ENCODE data around the gene SLC10A7. TPM values are rescaled to one million over a fixed set of nuclear protein-coding genes. Genes with fewer than 3 reads are reported as not detected.

The SLC10A7 gene
- total and polyA plus RNA-seq, 10 of the 15 experiments (the other 5 are each of a cell fraction or from before 2014, with no cell fraction given) = 4.6 to 23.7 (median 15.6) TPM

DNA sequence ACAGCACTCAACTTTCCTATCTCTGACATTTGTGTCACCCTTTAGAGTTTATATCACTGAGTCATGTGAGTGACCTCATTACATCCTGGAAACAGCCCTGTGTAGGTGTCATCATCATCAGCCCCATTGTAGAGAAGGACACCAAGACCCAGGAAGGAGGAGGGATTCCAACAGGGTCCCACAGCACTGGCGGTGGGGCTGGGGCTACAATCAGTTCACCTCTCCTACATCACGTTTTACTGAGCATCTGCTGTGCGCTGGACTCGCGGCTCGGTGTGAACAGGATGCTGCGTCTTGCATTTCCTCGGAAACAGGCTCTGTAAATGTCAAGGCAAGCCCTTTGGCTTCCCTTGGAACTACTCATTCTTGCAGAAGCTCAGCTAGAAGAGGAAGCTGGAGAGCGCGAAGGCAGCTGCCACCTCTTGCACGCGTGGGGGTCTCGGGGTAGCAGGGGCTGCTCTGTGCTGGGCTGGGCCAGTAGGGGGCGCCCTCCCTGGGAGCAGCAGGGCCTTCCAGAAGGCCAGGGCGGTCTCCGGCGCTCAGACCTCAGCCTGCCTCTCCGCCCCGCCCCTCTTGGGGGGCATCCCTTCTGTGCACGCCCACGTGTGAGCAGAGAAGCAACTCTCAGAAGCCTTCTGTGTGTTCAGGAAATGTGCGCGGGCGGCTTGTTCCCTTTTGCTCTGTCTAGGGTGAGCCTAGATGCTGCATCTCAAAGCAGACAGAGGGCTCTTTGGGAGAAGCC, 278.4 kb downstream of the SLC10A7 start (continued):
- TF ChIP-seq, protein P1, sequence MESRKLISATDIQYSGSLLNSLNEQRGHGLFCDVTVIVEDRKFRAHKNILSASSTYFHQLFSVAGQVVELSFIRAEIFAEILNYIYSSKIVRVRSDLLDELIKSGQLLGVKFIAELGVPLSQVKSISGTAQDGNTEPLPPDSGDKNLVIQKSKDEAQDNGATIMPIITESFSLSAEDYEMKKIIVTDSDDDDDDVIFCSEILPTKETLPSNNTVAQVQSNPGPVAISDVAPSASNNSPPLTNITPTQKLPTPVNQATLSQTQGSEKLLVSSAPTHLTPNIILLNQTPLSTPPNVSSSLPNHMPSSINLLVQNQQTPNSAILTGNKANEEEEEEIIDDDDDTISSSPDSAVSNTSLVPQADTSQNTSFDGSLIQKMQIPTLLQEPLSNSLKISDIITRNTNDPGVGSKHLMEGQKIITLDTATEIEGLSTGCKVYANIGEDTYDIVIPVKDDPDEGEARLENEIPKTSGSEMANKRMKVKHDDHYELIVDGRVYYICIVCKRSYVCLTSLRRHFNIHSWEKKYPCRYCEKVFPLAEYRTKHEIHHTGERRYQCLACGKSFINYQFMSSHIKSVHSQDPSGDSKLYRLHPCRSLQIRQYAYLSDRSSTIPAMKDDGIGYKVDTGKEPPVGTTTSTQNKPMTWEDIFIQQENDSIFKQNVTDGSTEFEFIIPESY (IDR thresholded peaks at IDR 0.05) = peak; percentile 94
- TF ChIP-seq, protein P2, sequence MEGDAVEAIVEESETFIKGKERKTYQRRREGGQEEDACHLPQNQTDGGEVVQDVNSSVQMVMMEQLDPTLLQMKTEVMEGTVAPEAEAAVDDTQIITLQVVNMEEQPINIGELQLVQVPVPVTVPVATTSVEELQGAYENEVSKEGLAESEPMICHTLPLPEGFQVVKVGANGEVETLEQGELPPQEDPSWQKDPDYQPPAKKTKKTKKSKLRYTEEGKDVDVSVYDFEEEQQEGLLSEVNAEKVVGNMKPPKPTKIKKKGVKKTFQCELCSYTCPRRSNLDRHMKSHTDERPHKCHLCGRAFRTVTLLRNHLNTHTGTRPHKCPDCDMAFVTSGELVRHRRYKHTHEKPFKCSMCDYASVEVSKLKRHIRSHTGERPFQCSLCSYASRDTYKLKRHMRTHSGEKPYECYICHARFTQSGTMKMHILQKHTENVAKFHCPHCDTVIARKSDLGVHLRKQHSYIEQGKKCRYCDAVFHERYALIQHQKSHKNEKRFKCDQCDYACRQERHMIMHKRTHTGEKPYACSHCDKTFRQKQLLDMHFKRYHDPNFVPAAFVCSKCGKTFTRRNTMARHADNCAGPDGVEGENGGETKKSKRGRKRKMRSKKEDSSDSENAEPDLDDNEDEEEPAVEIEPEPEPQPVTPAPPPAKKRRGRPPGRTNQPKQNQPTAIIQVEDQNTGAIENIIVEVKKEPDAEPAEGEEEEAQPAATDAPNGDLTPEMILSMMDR (IDR thresholded peaks at IDR 0.05 in 2 of 3, conservative IDR thresholded peaks at IDR 0.05 in 1 of 3; ENCODE audit: control insufficient read depth in 2 of 3, extremely low read depth in 1 of 3, insufficient read depth in 1 of 3, low read depth in 3 of 3, low read length in 3 of 3) = peak; percentile 58 to 77 (median 73)
- peak; percentile 65; the same call in 1 of the 2 replicates for TF ChIP-seq GATAD2B (conservative IDR thresholded peaks at IDR 0.05; ENCODE audit: low read depth)

DNA sequence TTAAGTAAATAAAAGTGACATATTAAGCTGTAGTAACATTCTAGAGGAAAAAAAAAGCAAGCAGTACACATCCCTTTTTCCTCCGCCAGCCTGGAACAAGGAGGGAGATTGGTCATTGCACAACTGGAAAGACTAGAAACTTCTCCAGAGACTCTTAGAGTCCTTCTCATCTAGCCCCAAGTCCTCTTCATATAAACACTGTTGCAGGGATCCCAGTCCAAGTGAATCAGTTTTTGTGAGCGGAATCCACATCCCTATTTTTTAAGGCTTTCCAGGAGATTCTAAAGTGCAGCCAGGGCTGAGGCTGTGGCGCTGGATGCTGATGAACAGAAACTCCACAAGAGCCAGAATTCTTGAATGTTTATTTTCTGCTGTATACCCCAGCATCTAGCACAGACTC, 283.6 kb downstream of the SLC10A7 start:
- WGBS (ENCODE audit: insufficient coverage, insufficient replicate concordance, low lambda C conversion rate, missing lambda C conversion rate) = 84% methylated on average over 3 of the region's 3 CpGs
- no peak overlapping the region for H3K27ac ChIP-seq (ENCODE audit: control insufficient read depth, insufficient read depth)
- ATAC-seq (no peak), FAIRE-seq (no peak), DNase-seq (ENCODE audit: low read depth, low spot score) (no peak)
- H3K4me1 ChIP-seq (ENCODE audit: control insufficient read depth, insufficient read depth, low read length) = peaks cover 14% of the 10 kb centered on the region
- no peak overlapping the region for H3K9ac ChIP-seq (ENCODE audit: control insufficient read depth, insufficient read depth, low read length)
- no peak overlapping the region for H2AFZ ChIP-seq (ENCODE audit: control insufficient read depth, low read depth, low read length)
- H3K4me3 ChIP-seq = no peak overlapping the region
- no peaks in the 10 kb centered on the region for H4K20me1 ChIP-seq (ENCODE audit: control insufficient read depth, insufficient read depth)
- H3K79me2 ChIP-seq (ENCODE audit: control insufficient read depth, insufficient read depth, low read length) = no peaks in the 10 kb centered on the region
- no peaks in the 10 kb centered on the region for H3K36me3 ChIP-seq (ENCODE audit: control insufficient read depth in 2 of 2, insufficient read depth in 2 of 2, low read length in 1 of 2)
- in situ Hi-C loops (cut with MboI) (loop anchor here (5.0 kb wide), 1 partner anchor 674 kb away; no protein-coding TSS in a partner anchor), intact Hi-C loops (cut with micrococcal nuclease; ENCODE audit: unreplicated experiment) (no loop called here)
- H3K9me3 ChIP-seq (replicated peaks; ENCODE audit: control insufficient read depth, insufficient read depth, low read length) = no peaks in the 10 kb centered on the region
- BruUV-seq (replicated peaks) = no TSS peak
- no peak overlapping the region for H3K4me2 ChIP-seq (ENCODE audit: control insufficient read depth, insufficient read depth)
- ChIA-PET SMC1A (ENCODE audit: uncharacterized antibody, unreplicated experiment) (no interaction called here), CTCF (interaction anchor here (1.0 to 1.8 kb wide), 2 partner anchors 143 to 859 kb away, joined by 3 to 7 read pairs; no protein-coding TSS in a partner anchor), RAD21 (ENCODE audit: unreplicated experiment) (no interaction called here), POLR2A (interaction anchor here (0.7 kb wide), 1 partner anchor 38 kb away, joined by 3 read pairs; no protein-coding TSS in a partner anchor)
- H3K27me3 ChIP-seq (replicated peaks in 1 of 2; ENCODE audit: control insufficient read depth in 2 of 2, insufficient read depth in 2 of 2, low read length in 1 of 2) = no peaks in the 10 kb centered on the region
- TF ChIP-seq HDAC6 (IDR thresholded peaks at IDR 0.05; ENCODE audit: unreplicated experiment) (no peak), SREBF1 (IDR thresholded peaks at IDR 0.05; ENCODE audit: low read length) (no peak), ZNF384 (IDR thresholded peaks at IDR 0.05; ENCODE audit: borderline replicate concordance, low read depth, low read length) (no peak), SMAD1 (IDR thresholded peaks at IDR 0.05; ENCODE audit: low read depth, partially characterized antibody) (no peak), YY1 (IDR thresholded peaks at IDR 0.05; ENCODE audit: low read depth, low read length) (no peak), MEF2A (IDR thresholded peaks at IDR 0.05; ENCODE audit: insufficient read depth, low read depth, low read length) (no peak), MTA2 (IDR thresholded peaks at IDR 0.05; ENCODE audit: low read depth) (no peak)
- TF ChIP-seq, protein P3, sequence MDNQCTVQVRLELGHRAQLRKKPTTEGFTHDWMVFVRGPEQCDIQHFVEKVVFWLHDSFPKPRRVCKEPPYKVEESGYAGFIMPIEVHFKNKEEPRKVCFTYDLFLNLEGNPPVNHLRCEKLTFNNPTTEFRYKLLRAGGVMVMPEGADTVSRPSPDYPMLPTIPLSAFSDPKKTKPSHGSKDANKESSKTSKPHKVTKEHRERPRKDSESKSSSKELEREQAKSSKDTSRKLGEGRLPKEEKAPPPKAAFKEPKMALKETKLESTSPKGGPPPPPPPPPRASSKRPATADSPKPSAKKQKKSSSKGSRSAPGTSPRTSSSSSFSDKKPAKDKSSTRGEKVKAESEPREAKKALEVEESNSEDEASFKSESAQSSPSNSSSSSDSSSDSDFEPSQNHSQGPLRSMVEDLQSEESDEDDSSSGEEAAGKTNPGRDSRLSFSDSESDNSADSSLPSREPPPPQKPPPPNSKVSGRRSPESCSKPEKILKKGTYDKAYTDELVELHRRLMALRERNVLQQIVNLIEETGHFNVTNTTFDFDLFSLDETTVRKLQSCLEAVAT (IDR thresholded peaks at IDR 0.05) = no peak
- TF ChIP-seq, protein P4, sequence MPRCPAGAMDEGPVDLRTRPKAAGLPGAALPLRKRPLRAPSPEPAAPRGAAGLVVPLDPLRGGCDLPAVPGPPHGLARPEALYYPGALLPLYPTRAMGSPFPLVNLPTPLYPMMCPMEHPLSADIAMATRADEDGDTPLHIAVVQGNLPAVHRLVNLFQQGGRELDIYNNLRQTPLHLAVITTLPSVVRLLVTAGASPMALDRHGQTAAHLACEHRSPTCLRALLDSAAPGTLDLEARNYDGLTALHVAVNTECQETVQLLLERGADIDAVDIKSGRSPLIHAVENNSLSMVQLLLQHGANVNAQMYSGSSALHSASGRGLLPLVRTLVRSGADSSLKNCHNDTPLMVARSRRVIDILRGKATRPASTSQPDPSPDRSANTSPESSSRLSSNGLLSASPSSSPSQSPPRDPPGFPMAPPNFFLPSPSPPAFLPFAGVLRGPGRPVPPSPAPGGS (IDR thresholded peaks at IDR 0.05; ENCODE audit: borderline replicate concordance, insufficient read depth, low read depth, low read length, poor library complexity, severe bottlenecking) = no peak
- TF ChIP-seq, protein P5, sequence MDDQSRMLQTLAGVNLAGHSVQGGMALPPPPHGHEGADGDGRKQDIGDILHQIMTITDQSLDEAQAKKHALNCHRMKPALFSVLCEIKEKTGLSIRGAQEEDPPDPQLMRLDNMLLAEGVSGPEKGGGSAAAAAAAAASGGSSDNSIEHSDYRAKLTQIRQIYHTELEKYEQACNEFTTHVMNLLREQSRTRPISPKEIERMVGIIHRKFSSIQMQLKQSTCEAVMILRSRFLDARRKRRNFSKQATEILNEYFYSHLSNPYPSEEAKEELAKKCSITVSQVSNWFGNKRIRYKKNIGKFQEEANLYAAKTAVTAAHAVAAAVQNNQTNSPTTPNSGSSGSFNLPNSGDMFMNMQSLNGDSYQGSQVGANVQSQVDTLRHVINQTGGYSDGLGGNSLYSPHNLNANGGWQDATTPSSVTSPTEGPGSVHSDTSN (IDR thresholded peaks at IDR 0.05; ENCODE audit: insufficient replicate concordance, low read depth, low read length) = no peak
